HepG2 (cell line): Measurements from ENCODE around the gene ESYT1. TPM values are rescaled to one million over a fixed set of nuclear protein-coding genes. Genes with fewer than 3 reads are reported as not detected.
A peak's percentile ranks its signal among the peaks of the same experiment; 100 is the strongest.

Experiments used
- AGO2 ChIP-seq: fragments of 200-400 bp; formaldehyde crosslinking; optimal IDR thresholded peaks from 2 replicates; pipeline ENCODE3; 2017; ENCODE audit warnings: mild to moderate bottlenecking, low read depth, low read length, moderate library complexity
- ASH2L ChIP-seq: fragments of 300-600, 200-600 bp; sonication (generic); IDR thresholded peaks from 2 replicates; pipeline ENCODE4 v1.7.0; 2017; ENCODE audit warnings: low read depth, mild to moderate bottlenecking, moderate library complexity, mixed read lengths, low read length; ENCODE audit not compliant: insufficient read length
- CREB1 ChIP-seq, 2 experiments: fragments of 450-650 bp in 1 of 2; IDR thresholded peaks; 2 replicates each; pipeline ENCODE4 v1.6.1; 2016 to 2017; ENCODE audit warnings: control low read depth in 1 of 2, mild to moderate bottlenecking in 1 of 2, missing compliant biosample characterization in 1 of 2, missing genetic modification characterization in 1 of 2
- FOSL2 ChIP-seq: sonication (generic); formaldehyde crosslinking; IDR thresholded peaks from 2 replicates; pipeline ENCODE4 v1.4.0; 2020; ENCODE audit warnings: missing genetic modification reagents
- HOXA7 ChIP-seq: sonication (generic); formaldehyde crosslinking; IDR thresholded peaks from 2 replicates; pipeline ENCODE4 v1.8.1; 2022; ENCODE audit warnings: mild to moderate bottlenecking, missing genetic modification reagents, moderate library complexity
- IRF2 ChIP-seq: IDR thresholded peaks from 2 replicates; pipeline ENCODE4 v1.6.1; 2018; ENCODE audit warnings: missing genetic modification reagents, missing compliant biosample characterization
- MIER3 ChIP-seq: IDR thresholded peaks from 2 replicates; pipeline ENCODE4 v1.6.1; 2016; ENCODE audit warnings: missing compliant biosample characterization, borderline replicate concordance
- POLR2AphosphoS5 ChIP-seq: IDR thresholded peaks from 2 replicates; pipeline ENCODE4 v1.6.1; 2012; ENCODE audit warnings: low read depth, low read length
- RAD51 ChIP-seq: fragments of 450-650 bp; IDR thresholded peaks from 2 replicates; pipeline ENCODE4 v1.6.1; 2016; ENCODE audit warnings: borderline replicate concordance
- SNAPC2 ChIP-seq: sonication (generic); formaldehyde crosslinking; IDR thresholded peaks from 2 replicates; pipeline ENCODE4 v1.8.1; 2022; ENCODE audit warnings: mild to moderate bottlenecking, missing genetic modification reagents
- TARDBP ChIP-seq: sonication (generic); formaldehyde crosslinking; IDR thresholded peaks from 2 replicates; pipeline ENCODE4 v1.8.0; 2022; ENCODE audit warnings: mild to moderate bottlenecking, missing genetic modification reagents
- XRCC5 ChIP-seq: fragments of 200-400 bp; formaldehyde crosslinking; optimal IDR thresholded peaks from 2 replicates; pipeline ENCODE3; 2017; ENCODE audit warnings: mild to moderate bottlenecking, low read length
- ZBTB7B ChIP-seq: sonication (generic); formaldehyde crosslinking; IDR thresholded peaks from 2 replicates; pipeline ENCODE4 v1.4.0; 2020; ENCODE audit warnings: missing genetic modification reagents
- ZMYM3 ChIP-seq: sonication (generic); formaldehyde crosslinking; IDR thresholded peaks from 2 replicates; pipeline ENCODE4 v1.5.1; 2020; ENCODE audit warnings: mild to moderate bottlenecking, missing genetic modification reagents
- ZNF280B ChIP-seq: sonication (generic); formaldehyde crosslinking; IDR thresholded peaks from 2 replicates; pipeline ENCODE4 v1.5.0; 2020; ENCODE audit warnings: missing genetic modification reagents, mild to moderate bottlenecking, borderline replicate concordance
- ZNF44 ChIP-seq: sonication (generic); formaldehyde crosslinking; IDR thresholded peaks from 2 replicates; pipeline ENCODE4 v1.5.1; 2020; ENCODE audit warnings: mild to moderate bottlenecking, missing genetic modification reagents
- ZNF484 ChIP-seq: sonication (generic); formaldehyde crosslinking; IDR thresholded peaks from 2 replicates; pipeline ENCODE4 v1.5.1; 2020; ENCODE audit warnings: mild to moderate bottlenecking, low read depth, missing genetic modification reagents, borderline replicate concordance
- ZNF510 ChIP-seq: sonication (generic); formaldehyde crosslinking; IDR thresholded peaks from 2 replicates; pipeline ENCODE4 v1.4.0; 2020; ENCODE audit warnings: low read depth, mild to moderate bottlenecking, missing genetic modification reagents
- ZNF563 ChIP-seq: sonication (generic); formaldehyde crosslinking; IDR thresholded peaks from 2 replicates; pipeline ENCODE4 v1.8.0; 2022; ENCODE audit warnings: mild to moderate bottlenecking, moderate library complexity, missing genetic modification reagents
- ZNF660 ChIP-seq: sonication (generic); formaldehyde crosslinking; IDR thresholded peaks from 2 replicates; pipeline ENCODE4 v1.5.1; 2020; ENCODE audit warnings: mild to moderate bottlenecking, low read depth, missing genetic modification reagents, borderline replicate concordance
- ZNF672 ChIP-seq: sonication (generic); formaldehyde crosslinking; IDR thresholded peaks from 2 replicates; pipeline ENCODE4 v1.8.1; 2022; ENCODE audit warnings: missing genetic modification reagents
- ZNF678 ChIP-seq: sonication (generic); formaldehyde crosslinking; IDR thresholded peaks from 2 replicates; pipeline ENCODE4 v1.4.0; 2020; ENCODE audit warnings: mild to moderate bottlenecking, missing genetic modification reagents
- ZSCAN30 ChIP-seq: sonication (generic); formaldehyde crosslinking; IDR thresholded peaks from 2 replicates; pipeline ENCODE4 v1.5.0; 2020; ENCODE audit warnings: mild to moderate bottlenecking, missing genetic modification reagents
- polyA plus RNA-seq, 8 experiments: library from polyadenylated mRNA; depleted of rRNA in 3 of 8; stranded (reverse) in 7 of 8; unstranded in 1 of 8; fragments of >200 nt; fragmentation: Illumina TruSeq in 4 of 8; extraction: Trizol in 4 of 8; gene quantifications; 2 replicates each; pipeline versions ENCODE4 v1.2.1 to v1.2.3, GENCODE V29; 2011 to 2016; ENCODE audit warnings: low read depth in 4 of 8, missing spikeins in 1 of 8, mixed read lengths in 1 of 8; ENCODE audit not compliant: insufficient read depth in 1 of 8
- total RNA-seq, 5 experiments: library from RNA; depleted of rRNA; stranded (reverse); fragments of >200 nt; fragmentation: Illumina TruSeq; extraction: Trizol; gene quantifications; 2 replicates each; pipeline ENCODE4 v1.2.3, GENCODE V29; 2016; ENCODE audit warnings: low read depth in 1 of 5
- TF ChIP-seq, protein P1 (sequence below): sonication (generic); formaldehyde crosslinking; IDR thresholded peaks from 2 replicates; pipeline ENCODE4 v1.8.0; 2022; ENCODE audit warnings: mild to moderate bottlenecking, missing genetic modification reagents, moderate library complexity
- TF ChIP-seq, protein P2 (sequence below): sonication (generic); formaldehyde crosslinking; IDR thresholded peaks from 2 replicates; pipeline ENCODE4 v1.4.0; 2020; ENCODE audit warnings: mild to moderate bottlenecking, low read depth, missing genetic modification reagents
- TF ChIP-seq, protein P3 (sequence below): sonication (generic); formaldehyde crosslinking; IDR thresholded peaks from 2 replicates; pipeline ENCODE4 v1.4.0; 2020; ENCODE audit warnings: missing genetic modification reagents

The ESYT1 gene
- total and polyA plus RNA-seq, 2 of the 13 experiments (the other 11 are each of a cell fraction or from before 2014, with no cell fraction given) = 66.9 to 71.0 TPM

DNA sequence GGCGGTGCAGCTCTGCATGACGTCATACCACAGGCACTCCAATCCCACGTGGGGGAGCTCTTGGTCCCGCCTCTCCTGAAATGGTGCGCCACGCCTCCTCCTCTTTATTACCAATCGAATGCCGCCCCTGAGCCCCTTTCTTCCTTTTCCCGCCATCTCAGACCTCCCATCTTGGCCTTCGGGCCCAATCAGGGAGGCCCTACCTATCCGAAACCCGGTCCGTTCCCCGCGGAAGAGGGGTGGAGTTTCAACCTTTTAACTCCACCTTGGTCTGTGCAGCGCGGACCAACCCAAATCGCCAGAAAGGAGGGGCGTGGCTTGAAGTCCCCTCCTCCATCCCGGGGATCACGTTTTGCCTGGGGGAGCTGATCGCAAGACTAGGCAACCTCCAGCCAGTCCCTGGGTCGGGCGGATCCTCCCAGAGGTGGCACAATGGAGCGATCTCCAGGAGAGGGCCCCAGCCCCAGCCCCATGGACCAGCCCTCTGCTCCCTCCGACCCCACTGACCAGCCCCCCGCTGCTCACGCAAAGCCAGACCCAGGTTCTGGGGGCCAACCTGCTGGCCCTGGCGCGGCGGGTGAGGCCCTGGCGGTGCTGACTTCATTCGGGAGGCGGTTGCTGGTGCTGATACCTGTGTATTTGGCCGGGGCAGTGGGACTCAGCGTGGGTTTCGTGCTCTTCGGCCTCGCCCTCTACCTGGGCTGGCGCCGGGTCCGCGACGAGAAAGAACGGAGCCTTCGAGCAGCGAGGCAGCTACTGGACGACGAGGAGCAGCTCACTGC lies at the start of gene ESYT1 (continued):
- no peak for TF ChIP-seq ZBTB7B (CRISPR knock-in tag)
- TF ChIP-seq ZSCAN30 = no peak
- peak; percentile 99 for TF ChIP-seq CREB1 (IDR thresholded peaks at IDR 0.05)
- TF ChIP-seq CREB1 (CRISPR knock-in tag; IDR thresholded peaks at IDR 0.05) = peak; percentile 94
- TF ChIP-seq ASH2L = peak; percentile 53
- TF ChIP-seq IRF2 (CRISPR knock-in tag) = peak; percentile 64; the same call in 1 of the 2 replicates
- no peak for TF ChIP-seq XRCC5
- no peak for TF ChIP-seq MIER3
- TF ChIP-seq FOSL2 = peak; percentile 47; the same call in 1 of the 2 replicates
- TF ChIP-seq ZNF44 = no peak
- peak; percentile 73 for TF ChIP-seq AGO2
- no peak for TF ChIP-seq ZMYM3
- TF ChIP-seq HOXA7 (CRISPR knock-in tag) = no peak
- TF ChIP-seq ZNF510 = no peak
- no peak for TF ChIP-seq TARDBP (CRISPR knock-in tag)
- TF ChIP-seq ZNF484 (CRISPR knock-in tag) = no peak
- TF ChIP-seq SNAPC2 (CRISPR knock-in tag) = no peak
- peak; percentile 86 for TF ChIP-seq POLR2AphosphoS5
- TF ChIP-seq ZNF678 = peak; percentile 42; the same call in 1 of the 2 replicates
- TF ChIP-seq ZNF563 (CRISPR knock-in tag) = peak; percentile 12; the same call in 1 of the 2 replicates
- TF ChIP-seq, protein P1, sequence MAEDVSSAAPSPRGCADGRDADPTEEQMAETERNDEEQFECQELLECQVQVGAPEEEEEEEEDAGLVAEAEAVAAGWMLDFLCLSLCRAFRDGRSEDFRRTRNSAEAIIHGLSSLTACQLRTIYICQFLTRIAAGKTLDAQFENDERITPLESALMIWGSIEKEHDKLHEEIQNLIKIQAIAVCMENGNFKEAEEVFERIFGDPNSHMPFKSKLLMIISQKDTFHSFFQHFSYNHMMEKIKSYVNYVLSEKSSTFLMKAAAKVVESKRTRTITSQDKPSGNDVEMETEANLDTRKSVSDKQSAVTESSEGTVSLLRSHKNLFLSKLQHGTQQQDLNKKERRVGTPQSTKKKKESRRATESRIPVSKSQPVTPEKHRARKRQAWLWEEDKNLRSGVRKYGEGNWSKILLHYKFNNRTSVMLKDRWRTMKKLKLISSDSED (CRISPR knock-in tag) = no peak
- TF ChIP-seq, protein P2, sequence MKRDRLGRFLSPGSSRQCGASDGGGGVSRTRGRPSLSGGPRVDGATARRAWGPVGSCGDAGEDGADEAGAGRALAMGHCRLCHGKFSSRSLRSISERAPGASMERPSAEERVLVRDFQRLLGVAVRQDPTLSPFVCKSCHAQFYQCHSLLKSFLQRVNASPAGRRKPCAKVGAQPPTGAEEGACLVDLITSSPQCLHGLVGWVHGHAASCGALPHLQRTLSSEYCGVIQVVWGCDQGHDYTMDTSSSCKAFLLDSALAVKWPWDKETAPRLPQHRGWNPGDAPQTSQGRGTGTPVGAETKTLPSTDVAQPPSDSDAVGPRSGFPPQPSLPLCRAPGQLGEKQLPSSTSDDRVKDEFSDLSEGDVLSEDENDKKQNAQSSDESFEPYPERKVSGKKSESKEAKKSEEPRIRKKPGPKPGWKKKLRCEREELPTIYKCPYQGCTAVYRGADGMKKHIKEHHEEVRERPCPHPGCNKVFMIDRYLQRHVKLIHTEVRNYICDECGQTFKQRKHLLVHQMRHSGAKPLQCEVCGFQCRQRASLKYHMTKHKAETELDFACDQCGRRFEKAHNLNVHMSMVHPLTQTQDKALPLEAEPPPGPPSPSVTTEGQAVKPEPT = 0 out of 2 replicates have a peak, but pooled peaks have one; percentile 37
- no peak for TF ChIP-seq RAD51
- TF ChIP-seq ZNF280B (CRISPR knock-in tag) = no peak; the same call in 1 of the 2 replicates
- no peak for TF ChIP-seq ZNF672
- TF ChIP-seq ZNF660 (CRISPR knock-in tag) = no peak
- TF ChIP-seq, protein P3, sequence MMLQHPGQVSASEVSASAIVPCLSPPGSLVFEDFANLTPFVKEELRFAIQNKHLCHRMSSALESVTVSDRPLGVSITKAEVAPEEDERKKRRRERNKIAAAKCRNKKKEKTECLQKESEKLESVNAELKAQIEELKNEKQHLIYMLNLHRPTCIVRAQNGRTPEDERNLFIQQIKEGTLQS (CRISPR knock-in tag) = peak; percentile 72
